Activated CD8-positive, alpha-beta T cell treated with anti-CD3 and anti-CD28 coated beads for 36 hours (primary cell): ENCODE measurements around the gene RAP1A. TPM values are rescaled to one million over a fixed set of nuclear protein-coding genes. Genes with fewer than 3 reads are reported as not detected.

ENCODE experiments used
- ATAC-seq: fragments of 200-7000 bp; cut with Tn5 transposase; one replicate; pipeline ENCODE4 v1.10.0; 2021; ENCODE audit warnings: mild to moderate bottlenecking, moderate library complexity
- CTCF ChIA-PET: fragments of 350-600 bp; sonication (Branson Sonifier 250); formaldehyde crosslinking; loops from one replicate; lab custom pipeline; 2021; ENCODE audit warnings: antibody characterized with exemption; lab: Charles Lee
- POLR2A ChIA-PET: fragments of 350-600 bp; sonication (Branson Sonifier 250); formaldehyde crosslinking; loops from one replicate; lab custom pipeline; 2021; ENCODE audit warnings: antibody characterized with exemption; lab: Charles Lee
- DNase-seq: peaks from one replicate; pipeline ENCODE4 v3.0.0-alpha.2; 2020
- H3K27ac Mint-ChIP-seq: one replicate; pipeline ENCODE4 v1.8.0; 2021; ENCODE audit warnings: mild to moderate bottlenecking, mixed read lengths
- H3K27me3 Mint-ChIP-seq: one replicate; pipeline ENCODE4 v1.8.0; 2021; ENCODE audit warnings: mixed read lengths
- H3K36me3 Mint-ChIP-seq: one replicate; pipeline ENCODE4 v1.8.0; 2021; ENCODE audit warnings: low read depth, mixed read lengths
- H3K4me1 Mint-ChIP-seq: one replicate; pipeline ENCODE4 v1.8.0; 2021; ENCODE audit warnings: low read depth, mixed read lengths
- H3K4me3 Mint-ChIP-seq: one replicate; pipeline ENCODE4 v1.8.0; 2021; ENCODE audit warnings: mild to moderate bottlenecking, moderate library complexity, mixed read lengths
- H3K9me3 Mint-ChIP-seq: one replicate; pipeline ENCODE4 v1.8.0; 2021; ENCODE audit warnings: mixed read lengths
- CTCF ChIP-seq: fragments of 200-600 bp; IDR thresholded peaks from one replicate; pipeline ENCODE4 v1.8.0; 2022; ENCODE audit warnings: antibody characterized with exemption, mild to moderate bottlenecking
- intact Hi-C: fragments of 100-400 bp; cut with micrococcal nuclease; formaldehyde crosslinking; loops from one replicate; pipeline ENCODE4 v1.10.0; 2022
- total RNA-seq, 2 experiments: library from RNA; stranded (reverse); gene quantifications; one replicate each; pipeline ENCODE4 v1.2.3, GENCODE V29; 2021

Gene RAP1A
- total RNA-seq, 2 experiments from 2014 or later: 197 to 198 TPM

GRCh38 chr1:111733183-111733991, 113.8 kb downstream of the RAP1A start:
- peaks cover 12% of the 10 kb centered on the region for H3K27me3 Mint-ChIP-seq
- H3K4me1 Mint-ChIP-seq: peaks cover 8% of the 10 kb centered on the region
- CTCF ChIA-PET: interaction anchor here (0.6 to 5.3 kb wide), 5 partner anchors 9 to 22 kb away, joined by 3 to 31 read pairs (median 3); no protein-coding TSS in a partner anchor
- H3K4me3 Mint-ChIP-seq: no peak overlapping the region
- DNase-seq: no peak
- intact Hi-C loops: no loop called here
- no peak overlapping the region for H3K27ac Mint-ChIP-seq
- POLR2A ChIA-PET: interaction anchor here (1.5 kb wide), 1 partner anchor 13 kb away, joined by 4 read pairs; no protein-coding TSS in a partner anchor
- no peak for TF ChIP-seq CTCF
- no peaks in the 10 kb centered on the region for H3K9me3 Mint-ChIP-seq
- H3K36me3 Mint-ChIP-seq: no peaks in the 10 kb centered on the region
- no peak for ATAC-seq

DNA sequence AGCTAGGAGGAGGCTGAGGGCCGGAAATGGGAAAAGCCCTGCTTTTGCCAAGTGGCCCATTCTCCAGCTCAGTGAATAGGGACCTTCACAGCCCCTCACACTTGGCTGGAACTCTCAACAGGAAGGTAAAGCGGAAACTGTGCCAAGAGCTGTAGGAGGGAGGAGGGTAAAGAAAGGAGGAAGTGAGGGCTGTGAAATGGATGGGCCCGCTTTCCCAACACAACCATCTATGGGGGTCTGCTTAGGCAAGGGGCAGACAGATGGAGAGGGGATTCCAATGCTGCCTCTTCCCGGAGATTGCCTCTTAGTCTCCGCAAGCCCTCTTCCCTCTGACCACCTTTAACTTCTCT, 114.4 kb downstream of the RAP1A start:
- Mint-ChIP-seq H3K27ac (no peak overlapping the region), H3K9me3 (no peaks in the 10 kb centered on the region), H3K4me1 (peaks cover 11% of the 10 kb centered on the region), H3K27me3 (peaks cover 14% of the 10 kb centered on the region), H3K36me3 (no peaks in the 10 kb centered on the region), H3K4me3 (no peak overlapping the region)
- DNase-seq (no peak), ATAC-seq (no peak)
- CTCF ChIA-PET: interaction anchor here (0.6 to 5.3 kb wide), 7 partner anchors 9 to 35 kb away, joined by 3 to 31 read pairs (median 3); no protein-coding TSS in a partner anchor
- TF ChIP-seq CTCF: no peak
- intact Hi-C loops: no loop called here
- POLR2A ChIA-PET: interaction anchor here (0.6 to 1.5 kb wide), 3 partner anchors 13 to 23 kb away, joined by 3 to 4 read pairs (median 4); no protein-coding TSS in a partner anchor

- DNase-seq: no peak
- CTCF ChIA-PET: interaction anchor here (0.9 to 5.3 kb wide), 5 partner anchors 13 to 35 kb away, joined by 3 to 31 read pairs (median 3); no protein-coding TSS in a partner anchor
- H3K36me3 Mint-ChIP-seq: no peaks in the 10 kb centered on the region
- no peak overlapping the region for H3K27ac Mint-ChIP-seq
- H3K4me3 Mint-ChIP-seq: no peak overlapping the region
- POLR2A ChIA-PET: interaction anchor here (0.6 to 0.9 kb wide), 2 partner anchors 17 to 24 kb away, joined by 3 to 4 read pairs; no protein-coding TSS in a partner anchor
- H3K9me3 Mint-ChIP-seq: no peaks in the 10 kb centered on the region
- peaks cover 14% of the 10 kb centered on the region for H3K27me3 Mint-ChIP-seq
- intact Hi-C loops: no loop called here
- H3K4me1 Mint-ChIP-seq: peaks cover 11% of the 10 kb centered on the region
- no peak for TF ChIP-seq CTCF
- no peak for ATAC-seq
These were observed 114.8 kb downstream of the RAP1A start for GRCh38 chr1:111734426-111734825.

- Mint-ChIP-seq H3K27ac (no peak overlapping the region), H3K4me1 (peaks cover 12% of the 10 kb centered on the region), H3K36me3 (no peaks in the 10 kb centered on the region), H3K9me3 (no peaks in the 10 kb centered on the region), H3K4me3 (no peak overlapping the region), H3K27me3 (peaks cover 14% of the 10 kb centered on the region)
- intact Hi-C loops: no loop called here
- CTCF ChIA-PET: interaction anchor here (1.1 to 5.3 kb wide), 5 partner anchors 13 to 227 kb away, joined by 3 to 31 read pairs (median 6); no protein-coding TSS in a partner anchor
- POLR2A ChIA-PET: interaction anchor here (0.9 kb wide), 1 partner anchor 17 kb away, joined by 3 read pairs; no protein-coding TSS in a partner anchor
- ATAC-seq: no peak
- no peak for TF ChIP-seq CTCF
- no peak for DNase-seq
These were observed 115.3 kb downstream of the RAP1A start for GRCh38 chr1:111734856-111735255.
